Heart left ventricle (tissue), 16 donors: ENCODE results near the gene CBFA2T2. TPM values are rescaled to one million over a fixed set of nuclear protein-coding genes. Genes with fewer than 3 reads are reported as not detected.
"Not testable (repeated sequence)": the region's sequence is repeated elsewhere in the genome, so short reads cannot be mapped to it uniquely, and the experiment has no call there.

Experiments used
- ATAC-seq, 4 donors: fragments of 200-7000 bp; cut with Tn5 transposase; one replicate each; pipeline ENCODE4 v1.9.1; 2020 to 2022; ENCODE audit warnings: moderate library complexity in 4 of 4, mild to moderate bottlenecking in 3 of 4, moderate number of reproducible peaks in 1 of 4
- DNase-seq, 5 donors: peaks; one replicate each; pipeline ENCODE4 v3.0.0-alpha.2; 2020
- H3K27ac ChIP-seq, 12 donors: fragments of 200-600 bp; sonication (generic) in 4 of 12; one replicate each; pipeline versions ENCODE4 v1.5.0 to v1.8.0; 2016 to 2022; ENCODE audit warnings: mild to moderate bottlenecking in 2 of 12
- H3K27me3 ChIP-seq, 9 donors: fragments of 200-600 bp; sonication (generic) in 2 of 9; one replicate each; pipeline versions ENCODE4 v1.5.1 to v1.8.0; 2016 to 2022; ENCODE audit warnings: mild to moderate bottlenecking in 3 of 9
- H3K36me3 ChIP-seq, 9 donors: fragments of 200-600 bp; sonication (generic) in 2 of 9; one replicate each; pipeline versions ENCODE4 v1.5.0 to v1.8.0; 2018 to 2022; ENCODE audit warnings: mild to moderate bottlenecking in 2 of 9
- H3K4me1 ChIP-seq, 12 donors: fragments of 200-600 bp; sonication (generic) in 4 of 12; one replicate each; pipeline versions ENCODE4 v1.5.0 to v1.8.0; 2016 to 2022; ENCODE audit warnings: mild to moderate bottlenecking in 3 of 12
- H3K4me3 ChIP-seq, 12 donors: fragments of 200-600 bp; sonication (generic) in 4 of 12; one replicate each; pipeline versions ENCODE4 v1.5.0 to v1.8.0; 2017 to 2022; ENCODE audit warnings: mild to moderate bottlenecking in 9 of 12, moderate library complexity in 4 of 12
- H3K9me3 ChIP-seq, 12 donors: fragments of 200-600 bp; sonication (generic) in 4 of 12; one replicate each; pipeline versions ENCODE4 v1.5.0 to v1.8.0; 2016 to 2022; ENCODE audit warnings: mild to moderate bottlenecking in 1 of 12
- CTCF ChIP-seq, 12 donors: fragments of 200-600 bp; sonication (generic) in 4 of 12; IDR thresholded peaks; one replicate each; pipeline versions ENCODE4 v1.5.0 to v1.8.0; 2018 to 2022; ENCODE audit warnings: antibody characterized with exemption in 12 of 12, mild to moderate bottlenecking in 5 of 12
- POLR2A ChIP-seq, 2 donors: fragments of 450-650 bp; IDR thresholded peaks; one replicate each; pipeline ENCODE4 v1.6.1; 2017; ENCODE audit warnings: antibody characterized with exemption in 2 of 2, mild to moderate bottlenecking in 2 of 2, moderate library complexity in 2 of 2
- WGBS, 4 donors: extraction: QIAGEN DNeasy Blood & Tissue Kit in 2 of 4; methylation state at CpG; one replicate each; pipeline versions ENCODE4 v1.1.5 to v1.1.7; 2013 to 2018; 5-methylcytosine and 5-hydroxymethylcytosine counted together
- intact Hi-C, 10 donors: fragments of 100-400 bp; cut with DNase I; formaldehyde crosslinking; loops; one replicate each; pipeline versions ENCODE4 v1.11.1 to v1.14.2; 2022
- long read RNA-seq, 3 donors: library from polyadenylated mRNA; unstranded; transcript quantifications; one replicate each; pipeline ENCODE4 v2.0.0, GENCODE V29; 2020 to 2021
- polyA plus RNA-seq, 2 donors: library from polyadenylated mRNA; stranded (reverse); fragments of 200-250 nt; gene quantifications; one replicate each; pipeline ENCODE4 v1.2.3, GENCODE V29; 2013
- total RNA-seq, 9 donors: library from RNA; depleted of rRNA in 2 of 9; stranded (reverse); fragments of >200 nt in 2 of 9; fragmentation: NEBNext Ultra II Directional in 3 of 9; extraction: Animal tissue kit (Norgen Biotek cat#: 25700) in 3 of 9; gene quantifications; one replicate each; pipeline versions ENCODE4 v1.1.0 to v1.2.4, GENCODE V29; 2016 to 2023
- donor health status: ischemic (EF 13 %, LVEDD 7.1; RV severe dilation, severe dysfunction).
- donor health status: healthy with polysubstance abuse.
- donor health status: DM: no; HTN: yes; CAD: no.
- donor health status: DM: no; HTN: no; CAD: no.
- donor health status: ischemic (EF 25% LVEDD 6.9; RV normal size, moderate dysfunction).
- donor health status: ischemic (EF 25% LVEDD 5.7; RV mildly dilated, moderate dysfunction).
- donor health status: healthy.
- donor health status: DM: yes; HTN: yes; CAD: no.
- donor health status: ischemic (EF 35%, LVEDD 5.7; RV mildly dilated, moderate dysfunction).
- donor health status: nonischemic (EF 11% LVEDD 7.7; RV severe dilation, severe dysfunction).
- donor health status: DM: yes; HTN: yes; CAD: no.
- donor health status: PGD.
- donor health status: ischemic (EF 29% LVEDD 5.4; RV normal size, mild dysfunction).
- donor health status: nonischemic (EF 23%, LVEDD 6.1; RV moderate dilation, normal function).

The CBFA2T2 gene
- 10 to 100 TPM in 5 of 9 donors, 1 to 10 TPM in 4; 7.4 to 15.0 (median 11.3) TPM for total RNA-seq
- 1 to 10 TPM; 4.6 to 6.5 TPM for polyA plus RNA-seq
- long read RNA-seq, donor 1, partial matches to known transcripts: 2 of 11 reads
- long read RNA-seq, donor 1, other reads (novel, unspliced or antisense): 6 of 11 reads
- long read RNA-seq, donor 2, partial matches to known transcripts: 2 of 12 reads
- long read RNA-seq, donor 2, other reads (novel, unspliced or antisense): 10 of 12 reads
- long read RNA-seq, donor 3, partial matches to known transcripts: 3 of 12 reads
- long read RNA-seq, donor 3, other reads (novel, unspliced or antisense): 9 of 12 reads

DNA sequence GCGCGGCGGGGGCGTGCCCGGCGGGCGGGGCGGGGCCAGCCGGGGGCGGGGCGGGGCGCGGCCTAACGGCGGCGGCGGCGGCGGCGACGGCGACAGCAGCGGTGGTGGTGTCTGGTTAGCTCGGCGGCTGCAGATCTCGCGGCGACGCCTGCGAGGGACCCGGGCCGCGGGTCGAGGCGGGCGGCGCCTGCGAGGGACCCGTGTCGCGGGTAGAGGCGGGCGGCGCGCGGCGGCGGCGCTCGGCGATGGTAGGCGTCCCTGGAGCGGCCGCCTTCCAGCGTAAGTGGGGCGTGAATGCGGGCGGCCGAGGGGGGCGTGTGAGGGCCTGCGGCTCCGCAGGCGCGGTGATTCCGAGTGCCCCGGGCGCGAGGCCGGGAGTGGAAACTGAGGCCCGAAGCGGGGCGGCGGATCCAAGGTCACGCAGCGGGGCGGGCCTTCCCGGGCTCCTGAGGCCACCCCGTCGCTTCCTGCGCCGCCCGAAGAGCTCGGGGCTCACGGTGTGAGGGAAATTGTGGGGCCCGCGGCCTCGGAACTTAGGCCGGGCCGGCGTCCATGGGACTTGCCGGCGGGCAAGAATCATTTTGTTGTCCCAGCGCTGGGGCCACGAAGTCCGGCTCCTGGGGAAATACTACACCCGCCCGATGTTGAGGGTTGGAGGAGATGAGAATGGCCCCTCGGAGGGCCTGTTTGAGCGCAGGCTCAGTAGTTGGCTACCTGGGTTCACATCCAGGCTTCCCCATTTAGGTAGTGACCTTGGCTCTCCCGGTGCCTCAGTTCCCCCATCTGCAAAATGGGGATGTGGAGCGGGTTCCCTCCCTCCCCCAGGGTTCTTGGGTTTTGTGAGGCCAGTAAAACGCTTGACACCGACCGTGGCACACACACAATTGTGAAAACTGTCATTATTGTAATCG lies at the start of gene CBFA2T2:
Gene CBFA2T2, plus strand, starts transcription at position 74 of the 911 bp plus-strand sequence. Its CDS starts 172 bp downstream, at position 246.
- DNase-seq (peak; percentile 70 to 86 (median 75)), ATAC-seq (peak; percentile 19 to 71 (median 54))
- peak within 1 kb of the TSS; percentile 70 to 99 (median 93) for H3K4me3 ChIP-seq
- H3K36me3 ChIP-seq: peaks cover 0 to 3% (median 0%) of the 10 kb centered on the region in 9 donors
- H3K4me1 ChIP-seq: peaks cover 2 to 27% (median 17%) of the 10 kb centered on the region in 12 donors
- H3K9me3 ChIP-seq: no peaks in the 10 kb centered on the region
- intact Hi-C loops: loop anchor here in 2 of 10 donors (2.0 to 5.0 kb wide), 3 partner anchors 65 to 117 kb away; no protein-coding TSS in a partner anchor
- 1 to 2% (median 1%) methylated on average over 14 to 105 of the region's 105 CpGs for WGBS, 4 donors
- peak within 1 kb of the TSS; percentile 66 to 99 (median 96) for H3K27ac ChIP-seq
- TF ChIP-seq CTCF (IDR thresholded peaks at IDR 0.05): peak in 1 of 12 donors; percentile 15
- no peak for TF ChIP-seq POLR2A (IDR thresholded peaks at IDR 0.05)
- no peaks in the 10 kb centered on the region for H3K27me3 ChIP-seq

DNA sequence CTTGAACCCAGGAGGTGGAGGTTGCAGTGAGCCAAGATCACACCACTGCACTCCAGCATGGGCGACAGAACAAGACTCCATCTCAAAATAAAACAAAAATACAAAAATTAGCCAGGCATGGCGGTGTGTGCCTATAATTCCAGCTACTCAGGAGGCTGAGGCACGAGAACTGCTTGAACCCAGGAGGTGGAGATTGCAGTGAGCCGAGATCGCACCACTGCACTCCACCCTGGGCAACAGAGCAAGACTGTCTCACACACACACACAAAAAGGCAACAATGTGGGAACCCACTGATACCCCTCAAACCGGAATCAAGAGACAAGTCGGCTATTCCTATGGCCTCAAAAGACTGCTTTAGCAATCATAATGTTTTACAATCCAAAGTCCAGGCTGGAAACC lies 49.3 kb upstream of the CBFA2T2 start:
- peaks cover 0 to 30% (median under 1%) of the 10 kb centered on the region in 9 donors for H3K36me3 ChIP-seq
- H3K4me3 ChIP-seq: peak overlapping the region in 6 of 12 donors; percentile 0 to 29 (median 15)
- H3K9me3 ChIP-seq, ATAC-seq, DNase-seq, H3K27me3 ChIP-seq: not testable (repeated sequence)
- intact Hi-C loops: loop anchor here in 2 of 10 donors (5.0 kb wide), 1 partner anchor 38 kb away; the partner anchor contains the start of gene CDK5RAP1 (in 2 of the 2)
- WGBS, 4 donors: 59 to 82% (median 66%) methylated on average over 7 of the region's 7 CpGs
- peaks cover 2 to 72% (median 30%) of the 10 kb centered on the region in 12 donors for H3K4me1 ChIP-seq
- H3K27ac ChIP-seq: peak overlapping the region; percentile 72 to 92 (median 86)

DNA sequence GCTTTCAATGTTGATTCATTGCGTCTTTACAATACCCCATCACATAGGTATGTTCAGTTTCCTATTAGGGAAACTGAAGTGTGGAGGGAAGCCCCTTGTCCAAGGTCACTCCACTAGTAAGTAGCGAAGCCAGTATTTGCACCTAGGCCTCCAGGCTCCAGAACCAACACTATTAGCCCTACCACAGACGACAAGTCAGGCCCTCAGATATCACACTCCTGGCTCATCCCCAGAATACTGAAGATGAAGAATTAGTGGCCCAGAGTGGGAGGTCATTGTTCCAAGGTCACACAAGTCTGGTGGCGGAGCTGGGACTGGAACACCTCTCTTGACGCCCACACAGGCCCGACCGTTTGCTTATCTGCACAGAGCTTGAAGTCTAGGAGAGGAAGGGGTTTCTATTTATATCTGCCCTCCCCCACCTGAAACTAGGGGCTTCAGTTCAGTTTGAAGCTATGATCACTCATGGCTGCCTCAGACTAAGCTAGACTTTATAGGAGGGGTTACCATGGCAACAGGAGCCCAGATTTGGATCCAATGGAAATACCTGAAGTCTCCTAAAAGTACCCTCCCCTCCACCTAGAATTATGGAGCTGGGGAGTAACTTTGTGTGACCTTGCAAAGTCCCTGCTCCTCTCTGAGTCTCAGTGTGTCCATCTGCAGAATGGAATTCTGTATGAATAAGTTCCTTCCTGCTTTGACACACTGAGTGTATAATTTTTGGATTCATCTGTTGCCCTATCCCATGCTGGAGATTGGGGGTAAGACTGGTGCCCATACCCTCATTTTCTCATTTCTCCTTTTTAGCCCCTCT lies 48.5 kb upstream of the CBFA2T2 start:
- Histone ChIP-seq H3K27ac (peak overlapping the region; percentile 72 to 92 (median 86)), H3K4me1 (peaks cover 2 to 68% (median 30%) of the 10 kb centered on the region in 12 donors), H3K36me3 (peaks cover 0 to 22% (median 0%) of the 10 kb centered on the region in 9 donors), H3K4me3 (peak overlapping the region in 8 of 12 donors; percentile 56 to 93 (median 67)), H3K9me3 (no peaks in the 10 kb centered on the region), H3K27me3 (no peaks in the 10 kb centered on the region)
- DNase-seq (peak in 4 of 5 donors; percentile 47 to 63 (median 57)), ATAC-seq (peak; percentile 6 to 38 (median 20))
- TF ChIP-seq POLR2A (IDR thresholded peaks at IDR 0.05): no peak
- TF ChIP-seq CTCF (IDR thresholded peaks at IDR 0.05): no peak
- intact Hi-C loops: loop anchor here in 2 of 10 donors (5.0 kb wide), 1 partner anchor 39 kb away; the partner anchor contains the start of gene CDK5RAP1 (in 2 of the 2)
- WGBS, 4 donors: 43 to 76% (median 48%) methylated on average over 5 to 7 of the region's 7 CpGs
